ENCODE measurements around the gene TNNT2.

The TNNT2 gene

DNA sequence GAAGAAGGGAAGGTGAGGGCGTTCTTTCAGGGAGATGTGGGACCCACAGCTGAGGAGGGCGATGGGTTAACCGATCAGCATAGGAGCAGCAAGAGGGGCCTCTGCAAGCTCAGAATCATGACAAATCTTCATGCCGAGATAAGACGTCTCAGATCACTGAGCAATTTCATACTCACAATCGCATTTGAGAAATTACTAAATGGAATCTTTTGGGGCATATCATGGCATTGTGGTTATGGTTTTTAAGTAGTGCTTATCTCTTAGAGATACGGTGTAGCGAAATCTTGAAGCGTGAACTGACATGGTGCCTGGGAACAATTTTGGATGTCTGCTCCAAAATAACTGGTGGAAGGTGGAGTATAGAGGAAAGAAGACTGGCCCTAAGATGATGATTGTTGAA lies 6.2 kb downstream of the TNNT2 start:
- no peak overlapping the region for H3K9ac ChIP-seq (ENCODE audit: low read length)
- no peaks in the 10 kb centered on the region for H3K4me1 ChIP-seq (ENCODE audit: control insufficient read depth, insufficient read depth, low read length)
- H3K36me3 ChIP-seq (ENCODE audit: control insufficient read depth, insufficient read depth, low read length), result no peaks in the 10 kb centered on the region
- no peaks in the 10 kb centered on the region for H3K9me3 ChIP-seq (ENCODE audit: control insufficient read depth, low read length)
- H3K27me3 ChIP-seq (ENCODE audit: control insufficient read depth, insufficient read depth, low read length), result peaks cover 78% of the 10 kb centered on the region
- H3K4me3 ChIP-seq (ENCODE audit: low read length), result no peak overlapping the region

DNA sequence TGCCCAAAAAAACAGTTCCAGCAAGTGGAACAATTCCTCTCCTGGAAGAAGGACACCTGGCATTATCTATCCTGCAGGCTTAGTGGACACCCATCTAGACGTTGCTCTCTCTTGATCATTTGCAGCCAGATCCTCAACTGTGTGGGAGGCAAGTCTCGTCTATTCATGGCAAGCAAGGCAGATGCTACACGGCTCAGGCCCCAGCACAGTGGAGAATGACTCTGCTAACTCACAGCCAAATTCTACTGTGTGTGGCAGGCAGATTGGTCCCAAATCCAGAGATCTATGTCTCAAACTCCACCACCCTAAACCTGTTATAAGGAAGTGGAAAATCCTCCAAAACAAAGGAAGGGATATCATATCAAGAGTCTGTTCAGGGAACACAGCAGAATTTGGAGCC lies 7.0 kb downstream of the TNNT2 start:
- no peak overlapping the region for H3K9ac ChIP-seq (ENCODE audit: low read length)
- no peaks in the 10 kb centered on the region for H3K36me3 ChIP-seq (ENCODE audit: control insufficient read depth, insufficient read depth, low read length)
- H3K4me1 ChIP-seq (ENCODE audit: control insufficient read depth, insufficient read depth, low read length), result no peaks in the 10 kb centered on the region
- no peak overlapping the region for H3K4me3 ChIP-seq (ENCODE audit: low read length)
- H3K27me3 ChIP-seq (ENCODE audit: control insufficient read depth, insufficient read depth, low read length), result peaks cover 71% of the 10 kb centered on the region
- H3K9me3 ChIP-seq (ENCODE audit: control insufficient read depth, low read length), result no peaks in the 10 kb centered on the region

DNA sequence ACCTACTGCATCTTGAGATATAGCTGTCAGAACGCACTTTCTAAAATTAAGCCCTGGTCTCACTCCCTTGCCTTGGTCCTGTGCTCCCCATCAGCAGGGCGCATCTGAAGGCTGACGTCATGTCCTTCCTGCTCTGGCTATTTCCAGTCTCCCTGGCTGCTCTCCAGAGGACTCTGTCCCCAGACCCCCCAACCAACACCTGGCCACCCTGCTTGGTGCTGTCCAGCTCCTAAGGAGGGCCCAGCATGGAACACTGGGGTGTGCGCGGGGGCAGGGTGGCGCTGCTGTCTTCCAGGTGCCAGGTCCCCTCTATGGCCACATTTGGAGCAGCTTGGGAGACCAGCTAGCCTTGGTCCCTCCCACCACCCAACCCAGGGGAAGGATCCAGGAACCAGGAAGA lies 8.3 kb downstream of the TNNT2 start:
- Histone ChIP-seq H3K36me3 (ENCODE audit: control insufficient read depth, insufficient read depth, low read length) (no peaks in the 10 kb centered on the region), H3K27me3 (ENCODE audit: control insufficient read depth, insufficient read depth, low read length) (peaks cover 58% of the 10 kb centered on the region), H3K4me3 (ENCODE audit: low read length) (no peak overlapping the region), H3K9me3 (ENCODE audit: control insufficient read depth, low read length) (no peaks in the 10 kb centered on the region), H3K4me1 (ENCODE audit: control insufficient read depth, insufficient read depth, low read length) (no peaks in the 10 kb centered on the region), H3K9ac (ENCODE audit: low read length) (no peak overlapping the region)

DNA sequence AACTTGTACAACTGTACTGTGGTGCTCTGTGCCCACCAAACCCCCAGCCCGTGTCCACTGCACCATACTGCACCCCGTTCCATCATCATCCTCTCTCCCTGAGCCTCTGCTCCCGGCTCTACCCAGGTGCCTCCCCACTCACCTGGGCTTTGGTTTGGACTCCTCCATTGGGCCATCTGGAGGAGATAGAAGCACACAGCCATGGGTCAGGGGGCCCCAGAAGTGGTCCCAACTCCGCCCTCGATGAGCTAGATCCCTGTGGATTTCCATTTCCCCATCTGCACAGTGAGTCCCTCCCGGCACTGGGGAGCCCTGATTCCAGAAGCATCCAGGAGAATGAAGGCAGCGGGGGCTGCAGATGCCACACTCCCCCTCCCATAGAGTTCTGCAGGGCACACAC lies 10.8 kb downstream of the TNNT2 start:
- Histone ChIP-seq H3K27me3 (ENCODE audit: control insufficient read depth, insufficient read depth, low read length) (peaks cover 50% of the 10 kb centered on the region), H3K4me1 (ENCODE audit: control insufficient read depth, insufficient read depth, low read length) (no peaks in the 10 kb centered on the region), H3K36me3 (ENCODE audit: control insufficient read depth, insufficient read depth, low read length) (no peaks in the 10 kb centered on the region), H3K9ac (ENCODE audit: low read length) (no peak overlapping the region), H3K9me3 (ENCODE audit: control insufficient read depth, low read length) (no peaks in the 10 kb centered on the region), H3K4me3 (ENCODE audit: low read length) (no peak overlapping the region)

DNA sequence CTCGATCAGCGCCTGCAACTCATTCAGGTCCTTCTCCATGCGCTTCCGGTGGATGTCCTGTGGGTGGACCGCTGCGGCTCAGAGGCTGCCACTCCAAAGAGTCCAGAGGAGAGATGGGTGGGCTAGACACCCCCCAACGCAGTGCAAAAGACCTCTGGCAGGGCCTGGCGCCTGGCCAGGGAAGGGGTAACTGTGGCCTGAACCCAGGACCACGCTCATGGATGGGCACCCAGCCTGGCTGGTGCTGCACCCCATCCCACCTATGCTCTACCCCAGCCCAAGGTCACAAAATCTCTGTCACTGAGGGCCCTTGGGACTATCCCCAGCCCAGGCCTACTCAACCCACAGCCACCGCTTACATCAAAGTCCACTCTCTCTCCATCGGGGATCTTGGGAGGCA lies 12.2 kb downstream of the TNNT2 start:
- Histone ChIP-seq H3K4me3 (ENCODE audit: low read length) (no peak overlapping the region), H3K36me3 (ENCODE audit: control insufficient read depth, insufficient read depth, low read length) (no peaks in the 10 kb centered on the region), H3K27me3 (ENCODE audit: control insufficient read depth, insufficient read depth, low read length) (peaks cover 41% of the 10 kb centered on the region), H3K9me3 (ENCODE audit: control insufficient read depth, low read length) (no peaks in the 10 kb centered on the region), H3K4me1 (ENCODE audit: control insufficient read depth, insufficient read depth, low read length) (no peaks in the 10 kb centered on the region), H3K9ac (ENCODE audit: low read length) (no peak overlapping the region)

DNA sequence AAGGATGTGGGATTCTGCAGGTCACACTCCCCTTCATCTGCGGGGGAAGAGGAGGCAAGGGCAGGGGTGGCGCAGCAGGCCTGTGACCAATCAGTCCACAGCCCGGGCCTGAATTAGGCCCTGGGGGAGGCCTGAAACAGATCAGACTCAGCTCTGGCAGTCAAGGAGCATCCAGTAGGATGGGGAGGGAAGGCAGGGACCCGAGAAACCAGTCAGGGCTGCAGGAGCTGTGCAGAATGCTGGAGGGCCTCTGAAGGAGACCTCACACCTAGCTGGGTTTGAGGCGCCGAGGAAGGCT lies 12.7 kb downstream of the TNNT2 start:
- Histone ChIP-seq H3K36me3 (ENCODE audit: control insufficient read depth, insufficient read depth, low read length) (no peaks in the 10 kb centered on the region), H3K9ac (ENCODE audit: low read length) (no peak overlapping the region), H3K4me1 (ENCODE audit: control insufficient read depth, insufficient read depth, low read length) (no peaks in the 10 kb centered on the region), H3K27me3 (ENCODE audit: control insufficient read depth, insufficient read depth, low read length) (peaks cover 36% of the 10 kb centered on the region), H3K4me3 (ENCODE audit: low read length) (no peak overlapping the region), H3K9me3 (ENCODE audit: control insufficient read depth, low read length) (no peaks in the 10 kb centered on the region)

DNA sequence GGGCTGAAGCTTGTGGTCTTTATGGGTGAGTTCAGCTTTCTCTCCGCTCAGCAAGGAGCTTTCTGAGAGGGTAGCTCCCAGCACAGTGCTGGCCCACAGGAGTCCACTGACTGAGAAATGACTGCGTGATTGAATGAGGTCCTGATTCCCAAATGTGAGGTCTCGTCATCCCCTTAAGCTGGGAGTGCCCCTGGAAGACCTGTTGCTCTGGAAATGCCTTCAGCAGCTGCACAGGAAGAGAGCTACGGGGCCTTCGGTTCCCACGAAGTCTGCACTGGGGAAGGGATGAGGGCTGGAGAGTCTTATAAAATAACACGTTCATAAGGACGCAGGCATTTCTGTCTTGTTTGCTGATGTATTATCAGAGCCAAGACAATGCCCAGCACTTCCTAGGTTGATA lies 14.0 kb downstream of the TNNT2 start:
- Histone ChIP-seq H3K27me3 (ENCODE audit: control insufficient read depth, insufficient read depth, low read length) (peaks cover 26% of the 10 kb centered on the region), H3K4me3 (ENCODE audit: low read length) (no peak overlapping the region), H3K9me3 (ENCODE audit: control insufficient read depth, low read length) (no peaks in the 10 kb centered on the region), H3K4me1 (ENCODE audit: control insufficient read depth, insufficient read depth, low read length) (no peaks in the 10 kb centered on the region), H3K9ac (ENCODE audit: low read length) (no peak overlapping the region), H3K36me3 (ENCODE audit: control insufficient read depth, insufficient read depth, low read length) (no peaks in the 10 kb centered on the region)

DNA sequence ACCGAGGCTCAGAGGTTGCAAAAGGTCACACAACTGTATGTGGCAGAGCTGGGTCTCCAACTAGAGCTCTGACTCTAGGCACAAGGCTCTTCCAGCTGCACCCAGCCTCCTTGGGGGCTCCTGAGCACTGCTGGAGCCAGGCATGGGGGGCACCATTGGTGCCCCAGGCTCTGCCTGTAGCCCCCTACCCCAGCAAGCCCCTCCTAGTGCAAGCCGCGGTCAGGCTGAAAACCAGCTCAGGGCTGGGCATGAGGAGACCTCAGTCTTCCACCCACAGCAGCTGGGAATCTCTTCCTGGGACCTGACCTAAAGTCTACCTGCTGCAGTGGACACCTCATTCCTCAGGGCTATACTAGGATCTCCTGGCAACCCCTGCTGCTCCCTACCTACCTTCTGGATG lies 14.6 kb downstream of the TNNT2 start:
- no peaks in the 10 kb centered on the region for H3K4me1 ChIP-seq (ENCODE audit: control insufficient read depth, insufficient read depth, low read length)
- H3K27me3 ChIP-seq (ENCODE audit: control insufficient read depth, insufficient read depth, low read length), result peaks cover 28% of the 10 kb centered on the region
- H3K36me3 ChIP-seq (ENCODE audit: control insufficient read depth, insufficient read depth, low read length), result no peaks in the 10 kb centered on the region
- H3K9ac ChIP-seq (ENCODE audit: low read length), result no peak overlapping the region
- H3K4me3 ChIP-seq (ENCODE audit: low read length), result no peak overlapping the region
- no peaks in the 10 kb centered on the region for H3K9me3 ChIP-seq (ENCODE audit: control insufficient read depth, low read length)

DNA sequence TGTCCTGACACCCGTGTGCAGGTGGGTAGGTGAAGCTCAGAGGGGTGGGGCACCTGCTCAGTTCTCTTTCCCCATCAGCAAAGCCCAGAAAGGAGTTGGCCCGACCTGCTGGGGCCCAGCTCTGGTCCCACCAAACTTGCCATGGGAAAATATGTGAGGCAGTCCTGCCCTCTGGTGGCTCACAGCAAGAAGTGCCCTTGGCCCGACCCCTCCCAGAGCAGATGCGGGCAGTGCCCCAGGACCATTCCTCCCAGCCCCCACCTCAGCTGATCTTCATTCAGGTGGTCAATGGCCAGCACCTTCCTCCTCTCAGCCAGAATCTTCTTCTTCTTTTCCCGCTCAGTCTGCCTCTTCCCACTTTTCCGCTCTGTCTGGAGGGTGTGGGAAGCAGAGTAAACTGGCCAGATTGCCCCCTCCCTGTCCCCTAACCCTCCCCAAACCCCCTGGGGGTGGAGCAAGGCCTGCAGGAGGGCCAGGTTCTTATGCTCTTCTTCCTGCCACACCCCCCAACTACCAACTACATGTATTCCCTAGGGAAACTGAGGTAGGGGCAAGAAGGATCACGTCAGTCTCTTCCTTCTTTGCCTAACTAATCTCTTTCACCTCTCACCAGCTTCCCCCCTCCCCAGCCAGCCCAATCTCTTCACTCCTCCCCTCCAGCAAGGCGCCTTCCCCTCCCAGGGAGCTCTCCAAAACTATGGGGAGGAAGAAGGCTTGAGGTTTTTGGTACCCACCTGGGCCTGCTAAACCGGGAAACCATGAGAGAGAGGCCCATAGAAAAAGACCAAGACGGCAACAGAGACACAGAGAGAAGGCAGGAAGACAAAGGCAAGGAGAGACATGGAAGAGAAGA lies 15.6 kb downstream of the TNNT2 start:
- Histone ChIP-seq H3K4me3 (ENCODE audit: low read length) (no peak overlapping the region), H3K27me3 (ENCODE audit: control insufficient read depth, insufficient read depth, low read length) (peaks cover 21% of the 10 kb centered on the region), H3K9me3 (ENCODE audit: control insufficient read depth, low read length) (no peaks in the 10 kb centered on the region), H3K9ac (ENCODE audit: low read length) (no peak overlapping the region), H3K36me3 (ENCODE audit: control insufficient read depth, insufficient read depth, low read length) (no peaks in the 10 kb centered on the region), H3K4me1 (ENCODE audit: control insufficient read depth, insufficient read depth, low read length) (no peaks in the 10 kb centered on the region)

DNA sequence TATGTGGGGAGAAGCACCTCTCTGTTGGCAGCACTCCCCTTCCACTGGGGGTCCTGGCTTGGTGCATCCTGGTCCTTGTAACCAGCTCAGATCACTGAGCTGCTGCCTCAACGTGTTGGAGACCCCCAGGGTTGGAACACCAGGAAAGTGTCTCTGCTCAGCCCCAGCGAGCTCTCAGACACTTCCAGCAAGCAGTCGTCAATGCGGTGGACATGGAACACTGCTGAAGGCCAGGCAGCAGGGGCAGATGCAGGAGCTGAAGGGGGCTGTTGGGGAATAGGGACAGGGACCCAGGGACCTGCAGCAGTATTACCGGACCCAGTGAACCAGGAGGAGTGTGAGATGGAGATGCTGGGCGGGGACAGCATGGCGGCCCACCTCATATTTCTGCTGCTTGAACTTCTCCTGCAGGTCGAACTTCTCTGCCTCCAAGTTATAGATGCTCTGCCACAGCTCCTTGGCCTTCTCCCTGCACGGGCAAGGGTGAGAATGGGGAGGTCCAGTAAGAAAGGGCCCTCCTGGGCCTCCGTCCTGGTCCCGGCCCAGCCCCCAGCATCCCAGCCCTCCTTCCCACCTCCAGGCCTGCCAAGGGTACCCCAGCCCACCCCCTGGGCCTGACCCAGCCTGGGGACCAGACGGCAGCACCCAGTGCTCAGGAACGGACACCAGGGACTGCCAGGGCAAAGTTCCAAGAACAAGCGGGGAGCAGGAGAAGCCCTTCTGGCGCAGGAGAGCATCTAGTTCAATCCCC lies 16.4 kb downstream of the TNNT2 start:
- Histone ChIP-seq H3K9ac (ENCODE audit: low read length) (no peak overlapping the region), H3K36me3 (ENCODE audit: control insufficient read depth, insufficient read depth, low read length) (no peaks in the 10 kb centered on the region), H3K27me3 (ENCODE audit: control insufficient read depth, insufficient read depth, low read length) (peaks cover 18% of the 10 kb centered on the region), H3K4me3 (ENCODE audit: low read length) (no peak overlapping the region), H3K9me3 (ENCODE audit: control insufficient read depth, low read length) (no peaks in the 10 kb centered on the region), H3K4me1 (ENCODE audit: control insufficient read depth, insufficient read depth, low read length) (no peaks in the 10 kb centered on the region)

DNA sequence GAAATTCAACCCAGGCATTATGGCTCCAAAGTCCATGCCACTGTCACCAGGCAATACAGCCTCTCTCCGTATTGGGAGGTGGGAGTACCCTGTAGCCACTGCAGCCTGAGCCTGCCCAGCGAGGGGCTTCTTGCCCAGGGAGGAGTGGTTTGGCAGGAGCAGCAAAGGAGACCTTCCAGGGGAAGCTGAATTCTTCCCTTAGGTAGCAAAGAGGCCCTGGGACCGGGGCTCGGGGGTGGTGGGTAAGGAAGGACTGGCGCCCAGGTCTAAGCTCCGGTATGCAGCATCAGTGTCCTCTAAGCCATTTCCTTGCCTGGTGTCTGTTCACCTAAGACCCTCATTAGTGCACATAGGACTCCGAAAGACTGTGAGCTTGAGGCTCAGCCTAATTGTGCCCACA lies 17.0 kb downstream of the TNNT2 start:
- H3K4me3 ChIP-seq (ENCODE audit: low read length), result no peak overlapping the region

DNA sequence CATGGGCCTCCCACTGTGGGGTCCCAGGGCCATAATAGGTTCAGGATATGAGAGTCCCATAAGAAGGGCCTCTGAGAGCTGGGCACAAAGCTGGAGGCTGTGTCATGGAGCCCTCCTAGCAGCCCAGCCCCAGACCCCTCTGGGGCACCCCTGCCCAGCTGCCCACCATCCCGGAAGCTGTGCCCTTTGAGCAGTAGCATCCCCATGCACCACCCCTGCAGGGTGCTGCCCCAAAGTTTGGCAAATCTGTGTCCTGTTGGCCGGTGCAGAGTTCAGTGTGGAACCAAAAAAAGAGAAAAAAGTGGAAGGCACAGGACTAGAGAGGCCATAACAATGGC lies 17.6 kb downstream of the TNNT2 start:
- Histone ChIP-seq H3K36me3 (ENCODE audit: control insufficient read depth, insufficient read depth, low read length) (no peaks in the 10 kb centered on the region), H3K4me1 (ENCODE audit: control insufficient read depth, insufficient read depth, low read length) (no peaks in the 10 kb centered on the region)

More for the DNA sequence above, 17.0 kb downstream of the TNNT2 start:
- H3K9ac ChIP-seq (ENCODE audit: low read length), result no peak overlapping the region
- H3K4me1 ChIP-seq (ENCODE audit: control insufficient read depth, insufficient read depth, low read length), result no peaks in the 10 kb centered on the region
- H3K27me3 ChIP-seq (ENCODE audit: control insufficient read depth, insufficient read depth, low read length), result peaks cover 18% of the 10 kb centered on the region
- no peaks in the 10 kb centered on the region for H3K36me3 ChIP-seq (ENCODE audit: control insufficient read depth, insufficient read depth, low read length)
- no peaks in the 10 kb centered on the region for H3K9me3 ChIP-seq (ENCODE audit: control insufficient read depth, low read length)

More for the DNA sequence above, 17.6 kb downstream of the TNNT2 start:
- Histone ChIP-seq H3K9me3 (ENCODE audit: control insufficient read depth, low read length) (no peaks in the 10 kb centered on the region), H3K9ac (ENCODE audit: low read length) (no peak overlapping the region), H3K27me3 (ENCODE audit: control insufficient read depth, insufficient read depth, low read length) (peaks cover 18% of the 10 kb centered on the region), H3K4me3 (ENCODE audit: low read length) (no peak overlapping the region)
